Gastroesophageal sphincter (tissue), 3 donors: Measurements from ENCODE around the gene ACAD11.

Experiments used
- EP300 ChIP-seq: sonication (generic); formaldehyde crosslinking; IDR thresholded peaks from one replicate; pipeline ENCODE4 v1.6.1; 2017; ENCODE audit warnings: antibody characterized with exemption, mild to moderate bottlenecking
- POLR2A ChIP-seq, 2 donors: fragments of 450-650 bp; IDR thresholded peaks; one replicate each; pipeline ENCODE4 v1.6.1; 2017; ENCODE audit warnings: antibody characterized with exemption in 2 of 2, mild to moderate bottlenecking in 2 of 2, moderate library complexity in 1 of 2
- TF ChIP-seq, protein P1 (sequence below), 4 experiments: fragments of 200-600 bp in 2 of 4; fragments of 450-650 bp in 2 of 4; sonication (generic) in 1 of 4; IDR thresholded peaks; one replicate each; pipeline ENCODE4 v1.5.1; 2017 to 2019; ENCODE audit warnings: antibody characterized with exemption in 4 of 4, mild to moderate bottlenecking in 2 of 4, moderate library complexity in 2 of 4

DNA sequence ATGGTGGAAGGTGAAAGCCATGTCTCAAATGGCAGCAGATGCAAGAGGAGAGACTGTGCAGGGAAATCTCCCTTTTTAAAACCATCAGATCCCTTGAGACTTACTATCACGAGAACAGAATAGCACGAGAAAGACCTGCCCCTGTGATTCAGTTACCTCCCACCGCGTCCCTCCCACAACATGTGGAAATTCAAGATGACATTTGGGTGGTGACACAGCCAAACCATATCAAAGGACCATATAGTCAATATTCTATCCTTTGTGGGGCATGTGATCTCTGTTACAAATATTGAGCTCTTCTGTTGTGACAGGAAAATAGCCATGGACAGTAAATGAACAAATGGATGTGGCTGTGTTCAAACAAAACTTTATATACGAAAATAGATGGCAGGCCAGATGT is 139.7 kb downstream of the ACAD11 start:
- TF ChIP-seq, protein P1, sequence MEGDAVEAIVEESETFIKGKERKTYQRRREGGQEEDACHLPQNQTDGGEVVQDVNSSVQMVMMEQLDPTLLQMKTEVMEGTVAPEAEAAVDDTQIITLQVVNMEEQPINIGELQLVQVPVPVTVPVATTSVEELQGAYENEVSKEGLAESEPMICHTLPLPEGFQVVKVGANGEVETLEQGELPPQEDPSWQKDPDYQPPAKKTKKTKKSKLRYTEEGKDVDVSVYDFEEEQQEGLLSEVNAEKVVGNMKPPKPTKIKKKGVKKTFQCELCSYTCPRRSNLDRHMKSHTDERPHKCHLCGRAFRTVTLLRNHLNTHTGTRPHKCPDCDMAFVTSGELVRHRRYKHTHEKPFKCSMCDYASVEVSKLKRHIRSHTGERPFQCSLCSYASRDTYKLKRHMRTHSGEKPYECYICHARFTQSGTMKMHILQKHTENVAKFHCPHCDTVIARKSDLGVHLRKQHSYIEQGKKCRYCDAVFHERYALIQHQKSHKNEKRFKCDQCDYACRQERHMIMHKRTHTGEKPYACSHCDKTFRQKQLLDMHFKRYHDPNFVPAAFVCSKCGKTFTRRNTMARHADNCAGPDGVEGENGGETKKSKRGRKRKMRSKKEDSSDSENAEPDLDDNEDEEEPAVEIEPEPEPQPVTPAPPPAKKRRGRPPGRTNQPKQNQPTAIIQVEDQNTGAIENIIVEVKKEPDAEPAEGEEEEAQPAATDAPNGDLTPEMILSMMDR (IDR thresholded peaks at IDR 0.05): no peak
- TF ChIP-seq EP300: no peak
- no peak for TF ChIP-seq POLR2A (IDR thresholded peaks at IDR 0.05)
